GM21367 (cell line): ENCODE results near the gene EXOC5.
A peak's percentile ranks its signal among the peaks of the same experiment; 100 is the strongest.

Source experiments
- ATAC-seq: cut with Tn5 transposase; IDR thresholded peaks from one replicate; pipeline ENCODE4 v1.9.1; 2021; ENCODE audit not compliant: unreplicated experiment

The EXOC5 gene

GRCh38 chr14:57268161-57269069, at the start of gene EXOC5, which contains the start of gene AP5M1:
TSS of gene EXOC5 (minus strand) at chr14:57268905. CDS start at chr14:57268648, 257 bp downstream.
TSS of gene AP5M1 (plus strand) at chr14:57268971. CDS start at chr14:57269315, 344 bp downstream.
- ATAC-seq = peak; percentile 85

GRCh38 chr14:57317248-57317833, 48.6 kb upstream of the EXOC5 start:
- peak; percentile 82 for ATAC-seq

- ATAC-seq = no peak
These were observed 45.8 kb upstream of the EXOC5 start for GRCh38 chr14:57314396-57315089.

GRCh38 chr14:57302883-57303282, 34.2 kb upstream of the EXOC5 start:
- no peak for ATAC-seq

GRCh38 chr14:57299511-57299910, 30.8 kb upstream of the EXOC5 start:
- ATAC-seq = no peak

GRCh38 chr14:57297852-57298251, 29.1 kb upstream of the EXOC5 start:
- no peak for ATAC-seq

- no peak for ATAC-seq
These were observed 26.5 kb upstream of the EXOC5 start for GRCh38 chr14:57295239-57295638.

GRCh38 chr14:57293866-57294837, 25.4 kb upstream of the EXOC5 start:
- no peak for ATAC-seq

GRCh38 chr14:57291692-57292647, 23.3 kb upstream of the EXOC5 start:
- no peak for ATAC-seq

- no peak for ATAC-seq
These were observed 22.0 kb upstream of the EXOC5 start for GRCh38 chr14:57290751-57291150.

GRCh38 chr14:57287745-57288144, 19.0 kb upstream of the EXOC5 start:
- no peak for ATAC-seq

GRCh38 chr14:57277062-57277461, 8.4 kb upstream of the EXOC5 start:
- no peak for ATAC-seq

GRCh38 chr14:57275023-57275664, 6.4 kb upstream of the EXOC5 start:
- ATAC-seq = no peak

- no peak for ATAC-seq
These were observed 5.8 kb upstream of the EXOC5 start for GRCh38 chr14:57274551-57274950.

GRCh38 chr14:57273236-57273635, 4.5 kb upstream of the EXOC5 start:
- no peak for ATAC-seq

GRCh38 chr14:57266065-57266464, 2.6 kb downstream of the EXOC5 start:
- ATAC-seq = no peak

GRCh38 chr14:57262117-57262516, 6.6 kb downstream of the EXOC5 start:
- ATAC-seq = no peak

- ATAC-seq = no peak
These were observed 7.1 kb downstream of the EXOC5 start for GRCh38 chr14:57261604-57262003.

GRCh38 chr14:57259672-57260071, 9.0 kb downstream of the EXOC5 start:
- ATAC-seq = no peak
